Measurements from ENCODE around the gene COX6B1.

The COX6B1 gene

GRCh38 chr19:35607661-35608060 lies 40.5 kb upstream of the COX6B1 start:
- H3K27ac ChIP-seq (replicated peaks): no peak overlapping the region
- no peak for TF ChIP-seq GABPA (IDR thresholded peaks at IDR 0.05; ENCODE audit: low read depth)
- no peak for TF ChIP-seq CTCF (IDR thresholded peaks at IDR 0.05; ENCODE audit: insufficient read depth, low read length)
- no peak for TF ChIP-seq SPI1 (IDR thresholded peaks at IDR 0.05; ENCODE audit: borderline replicate concordance, low read depth)
- no peak for TF ChIP-seq POLR2AphosphoS5 (IDR thresholded peaks at IDR 0.05; ENCODE audit: low read depth)
- no peak for TF ChIP-seq REST (IDR thresholded peaks at IDR 0.05; ENCODE audit: insufficient replicate concordance, low read depth)
- H3K27me3 ChIP-seq (ENCODE audit: insufficient read depth, poor library complexity, severe bottlenecking): no peaks in the 10 kb centered on the region
- no peak for DNase-seq (ENCODE audit: low read depth in 1 of 2, low spot score in 1 of 2)
- H3K4me3 ChIP-seq (replicated peaks; ENCODE audit: insufficient read depth, low read length): no peak overlapping the region

- no peak for TF ChIP-seq REST (IDR thresholded peaks at IDR 0.05; ENCODE audit: insufficient replicate concordance, low read depth)
- no peak for TF ChIP-seq POLR2AphosphoS5 (IDR thresholded peaks at IDR 0.05; ENCODE audit: low read depth)
- no peak for TF ChIP-seq GABPA (IDR thresholded peaks at IDR 0.05; ENCODE audit: low read depth)
- no peak for TF ChIP-seq SPI1 (IDR thresholded peaks at IDR 0.05; ENCODE audit: borderline replicate concordance, low read depth)
- no peak for TF ChIP-seq CTCF (IDR thresholded peaks at IDR 0.05; ENCODE audit: insufficient read depth, low read length)
Measured at GRCh38 chr19:35608251-35608650, 39.9 kb upstream of the COX6B1 start.

GRCh38 chr19:35609851-35610353 lies 38.2 kb upstream of the COX6B1 start:
- H3K27ac ChIP-seq (replicated peaks): peak overlapping the region; percentile 20; the same call in 1 of the 2 replicates
- no peak overlapping the region for H3K4me3 ChIP-seq (replicated peaks; ENCODE audit: insufficient read depth, low read length)
- TF ChIP-seq REST (IDR thresholded peaks at IDR 0.05; ENCODE audit: insufficient replicate concordance, low read depth) (no peak), GABPA (IDR thresholded peaks at IDR 0.05; ENCODE audit: low read depth) (no peak), CTCF (IDR thresholded peaks at IDR 0.05; ENCODE audit: insufficient read depth, low read length) (no peak)
- peak in 1 of 2 experiments; percentile 68 for DNase-seq (ENCODE audit: low read depth in 1 of 2, low spot score in 1 of 2)
- H3K27me3 ChIP-seq (ENCODE audit: insufficient read depth, poor library complexity, severe bottlenecking): no peaks in the 10 kb centered on the region

More at GRCh38 chr19:35608251-35608650, 39.9 kb upstream of the COX6B1 start:
- no peak overlapping the region for H3K4me3 ChIP-seq (replicated peaks; ENCODE audit: insufficient read depth, low read length)
- peak in 1 of 2 experiments; percentile 11 for DNase-seq (ENCODE audit: low read depth in 1 of 2, low spot score in 1 of 2)
- no peak overlapping the region for H3K27ac ChIP-seq (replicated peaks)
- H3K27me3 ChIP-seq (ENCODE audit: insufficient read depth, poor library complexity, severe bottlenecking): no peaks in the 10 kb centered on the region
